ENCODE results near the gene DVL2. TPM values are rescaled to one million over a fixed set of nuclear protein-coding genes. Genes with fewer than 3 reads are reported as not detected.

DVL2 gene
- total RNA-seq, 1 experiment from 2014 or later, result 67.3 TPM

DNA sequence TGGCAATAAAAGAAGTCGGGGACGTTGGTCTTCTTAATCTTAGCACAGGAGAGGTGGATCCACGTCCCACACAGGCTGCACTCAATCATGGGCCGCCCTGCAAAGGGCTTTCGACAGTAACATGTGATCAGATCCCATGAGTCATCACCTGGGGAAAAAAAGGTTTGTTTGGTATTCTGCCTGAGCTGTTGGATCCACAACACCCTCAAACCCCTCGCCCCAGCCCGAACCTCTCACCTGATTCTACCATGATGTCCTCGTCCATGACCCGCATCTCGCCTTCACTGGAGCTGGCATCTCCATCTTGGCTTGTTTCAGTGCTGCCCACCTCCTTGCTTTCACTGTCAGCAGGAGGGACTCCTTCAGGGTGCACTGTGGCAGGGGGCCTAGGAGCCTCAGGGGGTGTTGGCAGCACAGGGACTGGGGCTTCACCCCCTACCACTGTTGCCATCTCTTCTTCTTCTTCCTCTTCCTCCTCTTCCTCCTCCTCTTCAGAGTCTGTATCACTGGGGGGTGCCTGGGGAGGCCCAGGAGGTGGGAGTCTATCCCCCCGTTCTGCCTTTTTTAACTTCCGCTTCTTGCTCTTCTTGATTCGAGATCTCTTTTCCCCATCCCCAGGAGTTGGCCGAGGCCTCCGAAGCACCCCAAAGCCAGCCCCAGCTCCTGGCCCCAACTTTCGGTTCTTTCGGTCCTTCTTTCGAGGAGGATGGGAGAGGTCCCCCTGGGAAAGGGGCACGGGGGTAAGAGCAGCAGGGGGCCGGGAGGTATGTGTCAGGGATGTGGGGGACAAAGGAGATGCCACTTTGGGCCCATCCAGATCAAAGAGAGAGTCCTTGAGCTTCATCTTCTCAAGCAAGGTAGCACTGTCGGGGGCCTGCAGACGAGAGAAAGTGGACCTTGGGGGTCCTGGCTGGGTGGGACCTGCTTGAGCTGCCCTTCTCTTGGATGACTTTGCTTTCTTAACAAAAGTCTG, 1.7 kb upstream of the DVL2 start:
- Mint-ChIP-seq H3K4me1 (peaks cover 38% of the 10 kb centered on the region), H3K27me3 (ENCODE audit: low read depth) (no peaks in the 10 kb centered on the region), H3K9me3 (no peaks in the 10 kb centered on the region), H3K4me3 (no peak overlapping the region), H3K36me3 (peaks cover 30% of the 10 kb centered on the region), H3K27ac (no peak overlapping the region; the same call in none of the 2 replicates)
- TF ChIP-seq EMX1 (CRISPR knock-in tag; IDR thresholded peaks at IDR 0.05), result no peak
- TF ChIP-seq, protein P1, sequence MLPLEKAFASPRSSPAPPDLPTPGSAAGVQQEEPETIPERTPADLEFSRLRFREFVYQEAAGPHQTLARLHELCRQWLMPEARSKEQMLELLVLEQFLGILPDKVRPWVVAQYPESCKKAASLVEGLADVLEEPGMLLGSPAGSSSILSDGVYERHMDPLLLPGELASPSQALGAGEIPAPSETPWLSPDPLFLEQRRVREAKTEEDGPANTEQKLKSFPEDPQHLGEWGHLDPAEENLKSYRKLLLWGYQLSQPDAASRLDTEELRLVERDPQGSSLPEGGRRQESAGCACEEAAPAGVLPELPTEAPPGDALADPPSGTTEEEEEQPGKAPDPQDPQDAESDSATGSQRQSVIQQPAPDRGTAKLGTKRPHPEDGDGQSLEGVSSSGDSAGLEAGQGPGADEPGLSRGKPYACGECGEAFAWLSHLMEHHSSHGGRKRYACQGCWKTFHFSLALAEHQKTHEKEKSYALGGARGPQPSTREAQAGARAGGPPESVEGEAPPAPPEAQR (CRISPR knock-in tag; IDR thresholded peaks at IDR 0.05), result no peak
- TF ChIP-seq, protein P2, sequence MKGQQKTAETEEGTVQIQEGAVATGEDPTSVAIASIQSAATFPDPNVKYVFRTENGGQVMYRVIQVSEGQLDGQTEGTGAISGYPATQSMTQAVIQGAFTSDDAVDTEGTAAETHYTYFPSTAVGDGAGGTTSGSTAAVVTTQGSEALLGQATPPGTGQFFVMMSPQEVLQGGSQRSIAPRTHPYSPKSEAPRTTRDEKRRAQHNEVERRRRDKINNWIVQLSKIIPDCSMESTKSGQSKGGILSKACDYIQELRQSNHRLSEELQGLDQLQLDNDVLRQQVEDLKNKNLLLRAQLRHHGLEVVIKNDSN (CRISPR knock-in tag; IDR thresholded peaks at IDR 0.05), result no peak
- TF ChIP-seq SOX15 (CRISPR knock-in tag; IDR thresholded peaks at IDR 0.05), result no peak
- TF ChIP-seq CREB1 (CRISPR knock-in tag; IDR thresholded peaks at IDR 0.05), result no peak
- TF ChIP-seq ETV6 (CRISPR knock-in tag; IDR thresholded peaks at IDR 0.05), result no peak
- TF ChIP-seq, protein P3, sequence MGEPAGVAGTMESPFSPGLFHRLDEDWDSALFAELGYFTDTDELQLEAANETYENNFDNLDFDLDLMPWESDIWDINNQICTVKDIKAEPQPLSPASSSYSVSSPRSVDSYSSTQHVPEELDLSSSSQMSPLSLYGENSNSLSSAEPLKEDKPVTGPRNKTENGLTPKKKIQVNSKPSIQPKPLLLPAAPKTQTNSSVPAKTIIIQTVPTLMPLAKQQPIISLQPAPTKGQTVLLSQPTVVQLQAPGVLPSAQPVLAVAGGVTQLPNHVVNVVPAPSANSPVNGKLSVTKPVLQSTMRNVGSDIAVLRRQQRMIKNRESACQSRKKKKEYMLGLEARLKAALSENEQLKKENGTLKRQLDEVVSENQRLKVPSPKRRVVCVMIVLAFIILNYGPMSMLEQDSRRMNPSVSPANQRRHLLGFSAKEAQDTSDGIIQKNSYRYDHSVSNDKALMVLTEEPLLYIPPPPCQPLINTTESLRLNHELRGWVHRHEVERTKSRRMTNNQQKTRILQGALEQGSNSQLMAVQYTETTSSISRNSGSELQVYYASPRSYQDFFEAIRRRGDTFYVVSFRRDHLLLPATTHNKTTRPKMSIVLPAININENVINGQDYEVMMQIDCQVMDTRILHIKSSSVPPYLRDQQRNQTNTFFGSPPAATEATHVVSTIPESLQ (CRISPR knock-in tag; IDR thresholded peaks at IDR 0.05), result no peak
- TF ChIP-seq HMGA2 (CRISPR knock-in tag; IDR thresholded peaks at IDR 0.05), result no peak
- TF ChIP-seq ZNF138 (CRISPR knock-in tag; conservative IDR thresholded peaks at IDR 0.05), result no peak
- TF ChIP-seq TCF7 (CRISPR knock-in tag; IDR thresholded peaks at IDR 0.05; ENCODE audit: low read depth), result no peak
- no peak for TF ChIP-seq NFYB (CRISPR knock-in tag; conservative IDR thresholded peaks at IDR 0.05; ENCODE audit: low read depth)
- TF ChIP-seq, protein P4, sequence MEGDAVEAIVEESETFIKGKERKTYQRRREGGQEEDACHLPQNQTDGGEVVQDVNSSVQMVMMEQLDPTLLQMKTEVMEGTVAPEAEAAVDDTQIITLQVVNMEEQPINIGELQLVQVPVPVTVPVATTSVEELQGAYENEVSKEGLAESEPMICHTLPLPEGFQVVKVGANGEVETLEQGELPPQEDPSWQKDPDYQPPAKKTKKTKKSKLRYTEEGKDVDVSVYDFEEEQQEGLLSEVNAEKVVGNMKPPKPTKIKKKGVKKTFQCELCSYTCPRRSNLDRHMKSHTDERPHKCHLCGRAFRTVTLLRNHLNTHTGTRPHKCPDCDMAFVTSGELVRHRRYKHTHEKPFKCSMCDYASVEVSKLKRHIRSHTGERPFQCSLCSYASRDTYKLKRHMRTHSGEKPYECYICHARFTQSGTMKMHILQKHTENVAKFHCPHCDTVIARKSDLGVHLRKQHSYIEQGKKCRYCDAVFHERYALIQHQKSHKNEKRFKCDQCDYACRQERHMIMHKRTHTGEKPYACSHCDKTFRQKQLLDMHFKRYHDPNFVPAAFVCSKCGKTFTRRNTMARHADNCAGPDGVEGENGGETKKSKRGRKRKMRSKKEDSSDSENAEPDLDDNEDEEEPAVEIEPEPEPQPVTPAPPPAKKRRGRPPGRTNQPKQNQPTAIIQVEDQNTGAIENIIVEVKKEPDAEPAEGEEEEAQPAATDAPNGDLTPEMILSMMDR (IDR thresholded peaks at IDR 0.05), result no peak
- TF ChIP-seq, protein P5, sequence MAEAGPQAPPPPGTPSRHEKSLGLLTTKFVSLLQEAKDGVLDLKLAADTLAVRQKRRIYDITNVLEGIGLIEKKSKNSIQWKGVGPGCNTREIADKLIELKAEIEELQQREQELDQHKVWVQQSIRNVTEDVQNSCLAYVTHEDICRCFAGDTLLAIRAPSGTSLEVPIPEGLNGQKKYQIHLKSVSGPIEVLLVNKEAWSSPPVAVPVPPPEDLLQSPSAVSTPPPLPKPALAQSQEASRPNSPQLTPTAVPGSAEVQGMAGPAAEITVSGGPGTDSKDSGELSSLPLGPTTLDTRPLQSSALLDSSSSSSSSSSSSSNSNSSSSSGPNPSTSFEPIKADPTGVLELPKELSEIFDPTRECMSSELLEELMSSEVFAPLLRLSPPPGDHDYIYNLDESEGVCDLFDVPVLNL (CRISPR knock-in tag; IDR thresholded peaks at IDR 0.05; ENCODE audit: borderline replicate concordance, low read depth), result no peak
- TF ChIP-seq ZNF416 (CRISPR knock-in tag; IDR thresholded peaks at IDR 0.05), result no peak
- TF ChIP-seq NR3C1 (CRISPR knock-in tag; conservative IDR thresholded peaks at IDR 0.05; ENCODE audit: low read depth), result no peak
- TF ChIP-seq, protein P6, sequence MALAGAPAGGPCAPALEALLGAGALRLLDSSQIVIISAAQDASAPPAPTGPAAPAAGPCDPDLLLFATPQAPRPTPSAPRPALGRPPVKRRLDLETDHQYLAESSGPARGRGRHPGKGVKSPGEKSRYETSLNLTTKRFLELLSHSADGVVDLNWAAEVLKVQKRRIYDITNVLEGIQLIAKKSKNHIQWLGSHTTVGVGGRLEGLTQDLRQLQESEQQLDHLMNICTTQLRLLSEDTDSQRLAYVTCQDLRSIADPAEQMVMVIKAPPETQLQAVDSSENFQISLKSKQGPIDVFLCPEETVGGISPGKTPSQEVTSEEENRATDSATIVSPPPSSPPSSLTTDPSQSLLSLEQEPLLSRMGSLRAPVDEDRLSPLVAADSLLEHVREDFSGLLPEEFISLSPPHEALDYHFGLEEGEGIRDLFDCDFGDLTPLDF (CRISPR knock-in tag; IDR thresholded peaks at IDR 0.05), result no peak
- no peak for TF ChIP-seq TEAD4 (CRISPR knock-in tag; IDR thresholded peaks at IDR 0.05)
- no peak for TF ChIP-seq NR2C2 (CRISPR knock-in tag; IDR thresholded peaks at IDR 0.05)
- no peak for ATAC-seq
- POLR2A ChIA-PET, result no interaction called here
- DNase-seq (ENCODE audit: low spot score), result no peak
- CTCF ChIA-PET, result interaction anchor here (6.0 kb wide), 1 partner anchor 15 kb away, joined by 36 read pairs; the partner anchor contains the start of genes ACADVL and DLG4
